Right renal pelvis (tissue), 4 donors: ENCODE measurements around the gene SHROOM4. TPM values are rescaled to one million over a fixed set of nuclear protein-coding genes. Genes with fewer than 3 reads are reported as not detected.

Experiments used
- DNase-seq, 4 donors: peaks; one replicate each; pipeline ENCODE4 v3.0.0-alpha.2; 2013; ENCODE audit warnings: low read depth in 4 of 4, low spot score in 3 of 4, missing footprints in 1 of 4
- polyA plus RNA-seq, 4 donors: library from polyadenylated mRNA; unstranded; fragments of 120-200 nt; gene quantifications; one replicate each; pipeline ENCODE4 v1.2.1, GENCODE V29; 2013; ENCODE audit not compliant: insufficient read length in 4 of 4

The SHROOM4 gene
- polyA plus RNA-seq, 4 donors: 15.6 to 17.6 (median 16.4) TPM

- no peak for DNase-seq
Observed at GRCh38 chrX:50779694-50780093, 34.3 kb downstream of the SHROOM4 start.

- DNase-seq: no peak
Observed at GRCh38 chrX:50778272-50778671, 35.7 kb downstream of the SHROOM4 start.

GRCh38 chrX:50776248-50776647, 37.7 kb downstream of the SHROOM4 start:
- no peak for DNase-seq

- no peak for DNase-seq
Observed at GRCh38 chrX:50771382-50771781, 42.6 kb downstream of the SHROOM4 start.

- peak in 1 of 4 donors; percentile 2 for DNase-seq
Observed at GRCh38 chrX:50770702-50771101, 43.3 kb downstream of the SHROOM4 start.

- DNase-seq: no peak
Observed at GRCh38 chrX:50769389-50770063, 44.5 kb downstream of the SHROOM4 start.

- no peak for DNase-seq
Observed at GRCh38 chrX:50768801-50769200, 45.2 kb downstream of the SHROOM4 start.

GRCh38 chrX:50765986-50766385, 48.0 kb downstream of the SHROOM4 start:
- DNase-seq: no peak

GRCh38 chrX:50762578-50762977, 51.4 kb downstream of the SHROOM4 start:
- no peak for DNase-seq

- DNase-seq: no peak
Observed at GRCh38 chrX:50756276-50756675, 57.7 kb downstream of the SHROOM4 start.

- DNase-seq: no peak
Observed at GRCh38 chrX:50751091-50751490, 62.9 kb downstream of the SHROOM4 start.

GRCh38 chrX:50747471-50747900, 66.5 kb downstream of the SHROOM4 start:
- DNase-seq: no peak

- no peak for DNase-seq
Observed at GRCh38 chrX:50736656-50737055, 77.3 kb downstream of the SHROOM4 start.

- DNase-seq: no peak
Observed at GRCh38 chrX:50726296-50726695, 87.7 kb downstream of the SHROOM4 start.

GRCh38 chrX:50725310-50725709, 88.7 kb downstream of the SHROOM4 start:
- DNase-seq: no peak

GRCh38 chrX:50723006-50723405, 91.0 kb downstream of the SHROOM4 start:
- DNase-seq: no peak

- DNase-seq: no peak
Observed at GRCh38 chrX:50721764-50722521, 92.1 kb downstream of the SHROOM4 start.

- DNase-seq: no peak
Observed at GRCh38 chrX:50719614-50720013, 94.4 kb downstream of the SHROOM4 start.

- DNase-seq: no peak
Observed at GRCh38 chrX:50718776-50719175, 95.2 kb downstream of the SHROOM4 start.

GRCh38 chrX:50716706-50717105, 97.3 kb downstream of the SHROOM4 start:
- no peak for DNase-seq

GRCh38 chrX:50712777-50713176, 101.2 kb downstream of the SHROOM4 start:
- no peak for DNase-seq

- DNase-seq: no peak
Observed at GRCh38 chrX:50711907-50712306, 102.1 kb downstream of the SHROOM4 start.
